Upper lobe of left lung (tissue), 4 donors: Measurements from ENCODE around the gene TUBB4B.
A peak's percentile ranks its signal among the peaks of the same experiment; 100 is the strongest.
"Not testable (repeated sequence)": the region's sequence is repeated elsewhere in the genome, so short reads cannot be mapped to it uniquely, and the experiment has no call there.

Experiments
- CTCF ChIP-seq, 6 experiments: fragments of 450-650 bp in 4 of 6; fragments of 200-600 bp in 2 of 6; sonication (generic) in 2 of 6; IDR thresholded peaks; one replicate each; pipeline ENCODE4 v1.5.1; 2016 to 2019; ENCODE audit warnings: antibody characterized with exemption in 6 of 6
- POLR2A ChIP-seq, 4 donors: fragments of 450-650 bp; IDR thresholded peaks; one replicate each; pipeline ENCODE4 v1.5.1; 2016 to 2017; ENCODE audit warnings: antibody characterized with exemption in 4 of 4, mild to moderate bottlenecking in 2 of 4
- POLR2AphosphoS5 ChIP-seq, 2 donors: sonication (generic); formaldehyde crosslinking; IDR thresholded peaks; one replicate each; pipeline ENCODE4 v1.5.1; 2017; ENCODE audit warnings: antibody characterized with exemption in 2 of 2

DNA sequence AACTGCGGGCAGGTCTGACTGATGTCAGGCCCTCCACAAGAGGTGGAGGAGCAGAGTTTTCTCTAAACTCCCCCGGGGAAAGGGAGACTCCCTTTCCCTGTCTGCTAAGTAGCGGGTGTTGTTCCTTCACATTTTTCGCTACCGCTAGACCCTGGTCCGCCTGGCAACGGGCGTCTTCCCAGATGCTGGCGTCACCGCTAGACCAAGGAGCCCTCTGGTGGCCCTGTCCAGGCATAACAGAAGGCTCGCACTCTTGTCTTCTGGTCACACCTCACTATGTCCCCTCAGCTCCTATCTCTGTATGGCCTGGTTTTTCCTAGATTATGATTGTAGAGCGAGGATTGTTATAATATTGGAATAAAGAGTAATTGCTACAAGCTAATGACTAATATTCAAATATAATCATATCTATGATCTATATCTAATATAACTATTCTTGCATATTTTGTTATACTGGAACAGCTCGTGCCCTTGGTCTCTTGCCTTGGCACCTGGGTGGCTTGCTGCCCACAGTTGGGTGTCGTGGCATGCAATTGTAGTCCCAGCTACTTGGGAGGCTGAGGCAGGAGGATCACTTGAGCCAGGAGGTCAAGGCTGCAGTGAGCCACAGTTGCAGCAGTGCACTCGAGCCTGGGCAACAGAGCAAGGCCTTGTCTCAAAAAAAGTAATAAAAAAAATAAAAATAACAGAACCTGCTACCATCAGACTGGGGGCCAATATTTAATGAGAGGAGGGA lies 21.3 kb downstream of the TUBB4B start:
- TF ChIP-seq CTCF (IDR thresholded peaks at IDR 0.05), result peak; percentile 29 to 61 (median 44)
- TF ChIP-seq POLR2AphosphoS5, POLR2A (IDR thresholded peaks at IDR 0.05): not testable (repeated sequence)
